CD14-positive monocyte (primary cell): Measurements from ENCODE around the gene C1QTNF9. TPM values are rescaled to one million over a fixed set of nuclear protein-coding genes. Genes with fewer than 3 reads are reported as not detected.

Experiments
- DNase-seq, 3 donors: peaks; one replicate each; pipeline ENCODE4 v3.0.0-alpha.2; 2011 to 2022
- H2AFZ ChIP-seq: 2 replicates; pipeline ENCODE4 v1.6.0; 2012; ENCODE audit warnings: mild to moderate bottlenecking, low read depth, low read length, inconsistent platforms; ENCODE audit not compliant: insufficient read depth, poor library complexity, severe bottlenecking
- H3K27ac ChIP-seq, 2 donors: 1 replicate in 1 of 2; 2 replicates in 1 of 2; pipeline ENCODE4 v1.5.1; 2012 to 2013; ENCODE audit warnings: low read length in 2 of 2, control low read depth in 1 of 2, inconsistent platforms in 1 of 2, low read depth in 1 of 2, mild to moderate bottlenecking in 1 of 2
- H3K27me3 ChIP-seq, 2 donors: one replicate each; pipeline versions ENCODE4 v1.6.0 to v1.6.1; 2011 to 2013; ENCODE audit warnings: low read length in 2 of 2; ENCODE audit not compliant: control insufficient read depth in 2 of 2, insufficient read depth in 2 of 2
- H3K36me3 ChIP-seq, 2 donors: replicated peaks in 1 of 2; 1 replicate in 1 of 2; 2 replicates in 1 of 2; pipeline versions ENCODE4 v1.5.1 to v1.6.1; 2012 to 2013; ENCODE audit warnings: low read length in 2 of 2, control low read depth in 1 of 2, inconsistent platforms in 1 of 2, mild to moderate bottlenecking in 1 of 2; ENCODE audit not compliant: insufficient read depth in 2 of 2, control insufficient read depth in 1 of 2
- H3K4me1 ChIP-seq, 2 donors: 1 replicate in 1 of 2; 2 replicates in 1 of 2; pipeline versions ENCODE4 v1.5.1 to v1.6.1; 2012 to 2013; ENCODE audit warnings: low read length in 2 of 2, control low read depth in 1 of 2, inconsistent platforms in 1 of 2, mild to moderate bottlenecking in 1 of 2, moderate library complexity in 1 of 2; ENCODE audit not compliant: insufficient read depth in 2 of 2, control insufficient read depth in 1 of 2
- H3K4me2 ChIP-seq: replicated peaks from 2 replicates; pipeline ENCODE3; 2012; ENCODE audit warnings: low read length, moderate library complexity, mild to moderate bottlenecking; ENCODE audit not compliant: poor library complexity, severe bottlenecking; ENCODE audit errors: extremely low read depth
- H3K4me3 ChIP-seq, 3 experiments: fragments of 200-600 bp in 1 of 3; sonication (generic) in 1 of 3; replicated peaks in 1 of 3; 1 replicate in 2 of 3; 2 replicates in 1 of 3; pipeline ENCODE4 v1.5.1; 2011 to 2013; ENCODE audit warnings: low read length in 3 of 3, mild to moderate bottlenecking in 3 of 3, control low read depth in 2 of 3, low read depth in 2 of 3, inconsistent platforms in 1 of 3, moderate library complexity in 1 of 3
- H3K79me2 ChIP-seq: 2 replicates; pipeline ENCODE4 v1.6.0; 2012; ENCODE audit warnings: mild to moderate bottlenecking, control low read depth, inconsistent platforms, low read length, moderate library complexity; ENCODE audit not compliant: insufficient read depth
- H3K9ac ChIP-seq: 2 replicates; pipeline ENCODE4 v1.6.0; 2017; ENCODE audit warnings: low read length, mild to moderate bottlenecking; ENCODE audit not compliant: insufficient read depth, poor library complexity, severe bottlenecking
- H3K9me3 ChIP-seq, 2 donors: replicated peaks in 1 of 2; 1 replicate in 1 of 2; 2 replicates in 1 of 2; pipeline versions ENCODE4 v1.5.1 to v1.6.1; 2012 to 2013; ENCODE audit warnings: low read length in 2 of 2, control low read depth in 1 of 2; ENCODE audit not compliant: control insufficient read depth in 1 of 2, insufficient read depth in 1 of 2
- H4K20me1 ChIP-seq: 2 replicates; pipeline ENCODE4 v1.6.0; 2012; ENCODE audit warnings: mild to moderate bottlenecking, low read length, control low read depth, moderate library complexity; ENCODE audit not compliant: insufficient read depth
- H3K27ac Mint-ChIP-seq, 7 donors: one replicate each; pipeline ENCODE4 v1.8.0; 2020; ENCODE audit warnings: mild to moderate bottlenecking in 7 of 7, mixed read lengths in 7 of 7, moderate library complexity in 6 of 7, inconsistent platforms in 2 of 7
- H3K27me3 Mint-ChIP-seq, 3 donors: one replicate each; pipeline ENCODE4 v1.8.0; 2021 to 2022; ENCODE audit warnings: low read depth in 3 of 3, mild to moderate bottlenecking in 3 of 3, mixed read lengths in 3 of 3, moderate library complexity in 3 of 3, inconsistent platforms in 1 of 3
- H3K36me3 Mint-ChIP-seq, 2 donors: one replicate each; pipeline ENCODE4 v1.8.0; 2020; ENCODE audit warnings: mixed read lengths in 2 of 2, inconsistent platforms in 1 of 2, mild to moderate bottlenecking in 1 of 2
- H3K4me1 Mint-ChIP-seq: one replicate; pipeline ENCODE4 v1.8.0; 2020; ENCODE audit warnings: mild to moderate bottlenecking, mixed read lengths
- H3K4me3 Mint-ChIP-seq, 2 donors: one replicate each; pipeline ENCODE4 v1.8.0; 2020; ENCODE audit warnings: mild to moderate bottlenecking in 2 of 2, mixed read lengths in 2 of 2, moderate library complexity in 1 of 2
- H3K9me3 Mint-ChIP-seq, 7 donors: one replicate each; pipeline ENCODE4 v1.8.0; 2020 to 2022; ENCODE audit warnings: mixed read lengths in 7 of 7, mild to moderate bottlenecking in 6 of 7, moderate library complexity in 6 of 7, inconsistent platforms in 2 of 7
- CTCF ChIP-seq: fragments of 200-600 bp; IDR thresholded peaks from one replicate; pipeline ENCODE4 v1.8.0; 2022; ENCODE audit warnings: antibody characterized with exemption, mild to moderate bottlenecking
- WGBS: methylation state at CpG from one replicate; pipeline ENCODE4 v1.1.5; 2013; ENCODE audit warnings: missing lambda C conversion rate; ENCODE audit not compliant: insufficient coverage; 5-methylcytosine and 5-hydroxymethylcytosine counted together
- intact Hi-C, 2 donors: fragments of 100-400 bp; cut with micrococcal nuclease; formaldehyde crosslinking; loops; one replicate each; pipeline versions ENCODE4 v1.15.0 to v1.15.1; 2023
- polyA plus RNA-seq, 3 donors: library from polyadenylated mRNA; depleted of rRNA in 1 of 3; unstranded in 2 of 3; stranded (reverse) in 1 of 3; fragments of 300-500 nt in 2 of 3; fragments of >200 nt in 1 of 3; fragmentation: Illumina TruSeq in 2 of 3; gene quantifications; 1 replicate in 2 of 3; 2 replicates in 1 of 3; pipeline ENCODE4 v1.2.3, GENCODE V29; 2012 to 2021

C1QTNF9 gene
- polyA plus RNA-seq, 3 donors = not detected

- no peaks in the 10 kb centered on the region for H3K27me3 ChIP-seq
- H3K27ac ChIP-seq = no peak overlapping the region
- Mint-ChIP-seq H3K27ac (no peak overlapping the region), H3K36me3 (no peaks in the 10 kb centered on the region), H3K9me3 (peaks cover 15 to 27% (median 22%) of the 10 kb centered on the region in 7 donors), H3K4me1 (no peaks in the 10 kb centered on the region), H3K4me3 (peak overlapping the region in 1 of 2 donors; percentile 46), H3K27me3 (peaks cover 8 to 19% (median 12%) of the 10 kb centered on the region in 3 donors)
- 82% methylated on average over 22 of the region's 35 CpGs for WGBS
- H3K4me3 ChIP-seq = no peak overlapping the region
- no peaks in the 10 kb centered on the region for H4K20me1 ChIP-seq
- H3K9me3 ChIP-seq = peaks cover 0 to 21% of the 10 kb centered on the region in 2 donors
- no peak for TF ChIP-seq CTCF
- no peak for DNase-seq
- no peaks in the 10 kb centered on the region for H3K36me3 ChIP-seq
- H3K4me2 ChIP-seq = no peak overlapping the region
- H2AFZ ChIP-seq = no peak overlapping the region
- H3K79me2 ChIP-seq = no peaks in the 10 kb centered on the region
- no peak overlapping the region for H3K9ac ChIP-seq
- no peaks in the 10 kb centered on the region for H3K4me1 ChIP-seq
- intact Hi-C loops = no loop called here
Observed at GRCh38 chr13:24339937-24340607, 30.7 kb downstream of the C1QTNF9 start.

GRCh38 chr13:24340608-24340955 is 31.2 kb downstream of the C1QTNF9 start:
- Mint-ChIP-seq H3K4me3 (no peak overlapping the region), H3K9me3 (peaks cover 15 to 27% (median 22%) of the 10 kb centered on the region in 7 donors), H3K27me3 (peaks cover 8 to 19% (median 13%) of the 10 kb centered on the region in 3 donors), H3K4me1 (no peaks in the 10 kb centered on the region), H3K27ac (no peak overlapping the region), H3K36me3 (no peaks in the 10 kb centered on the region)
- Histone ChIP-seq H3K27ac (no peak overlapping the region), H3K9ac (no peak overlapping the region), H3K4me3 (no peak overlapping the region), H3K4me2 (no peak overlapping the region), H3K79me2 (no peaks in the 10 kb centered on the region), H3K27me3 (no peaks in the 10 kb centered on the region), H3K9me3 (peaks cover 0 to 21% of the 10 kb centered on the region in 2 donors), H4K20me1 (no peaks in the 10 kb centered on the region), H3K4me1 (no peaks in the 10 kb centered on the region), H2AFZ (no peak overlapping the region), H3K36me3 (no peaks in the 10 kb centered on the region)
- intact Hi-C loops = no loop called here
- TF ChIP-seq CTCF = no peak
- no peak for DNase-seq
- 82% methylated on average over 24 of the region's 26 CpGs for WGBS
